Cardiac muscle cell (in vitro differentiated cells and primary cell): ENCODE data around the gene REV3L. TPM values are rescaled to one million over a fixed set of nuclear protein-coding genes. Genes with fewer than 3 reads are reported as not detected.

Source experiments
- DNase-seq, 2 donors: peaks; one replicate each; pipeline versions ENCODE4 v3.0.0 to v3.0.0-alpha.2; 2010 to 2017; ENCODE audit warnings: low read depth in 1 of 2, low spot score in 1 of 2
- H3K27ac ChIP-seq: fragments of 200-600 bp; sonication (generic); 2 replicates; pipeline ENCODE4 v1.5.1; 2016
- H3K27me3 ChIP-seq: fragments of 200-600 bp; sonication (generic); 2 replicates; pipeline ENCODE4 v1.6.0; 2016; ENCODE audit warnings: control low read depth
- H3K36me3 ChIP-seq: fragments of 200-600 bp; sonication (generic); 2 replicates; pipeline ENCODE4 v1.5.1; 2016; ENCODE audit warnings: control low read depth
- H3K4me1 ChIP-seq: fragments of 200-600 bp; sonication (generic); 2 replicates; pipeline ENCODE4 v1.8.1; 2017; ENCODE audit warnings: low read depth, mild to moderate bottlenecking, mixed run types
- H3K4me3 ChIP-seq: fragments of 200-600 bp; sonication (generic); 2 replicates; pipeline ENCODE4 v1.5.1; 2016; ENCODE audit warnings: mild to moderate bottlenecking
- H3K9me3 ChIP-seq: fragments of 200-600 bp; sonication (generic); 2 replicates; pipeline ENCODE4 v1.5.1; 2017; ENCODE audit warnings: low read depth, mild to moderate bottlenecking, control low read depth
- polyA plus RNA-seq: library from polyadenylated mRNA; unstranded; fragments of >200 nt; fragmentation: Nextera tagmentation; extraction: Ambion mirVana; gene quantifications from 2 replicates; pipeline ENCODE4 v1.2.1, GENCODE V29; 2016
- total RNA-seq: library from RNA; depleted of rRNA; stranded (reverse); fragments of >200 nt; gene quantifications from 2 replicates; pipeline ENCODE4 v1.2.3, GENCODE V29; 2016
- TF ChIP-seq, protein P1 (sequence below): IDR thresholded peaks from 2 replicates; pipeline ENCODE4 v1.5.1; 2012; ENCODE audit warnings: low read depth, mild to moderate bottlenecking, low read length

REV3L gene
- total and polyA plus RNA-seq, 2 experiments from 2014 or later: 18.1 to 23.3 TPM

DNA sequence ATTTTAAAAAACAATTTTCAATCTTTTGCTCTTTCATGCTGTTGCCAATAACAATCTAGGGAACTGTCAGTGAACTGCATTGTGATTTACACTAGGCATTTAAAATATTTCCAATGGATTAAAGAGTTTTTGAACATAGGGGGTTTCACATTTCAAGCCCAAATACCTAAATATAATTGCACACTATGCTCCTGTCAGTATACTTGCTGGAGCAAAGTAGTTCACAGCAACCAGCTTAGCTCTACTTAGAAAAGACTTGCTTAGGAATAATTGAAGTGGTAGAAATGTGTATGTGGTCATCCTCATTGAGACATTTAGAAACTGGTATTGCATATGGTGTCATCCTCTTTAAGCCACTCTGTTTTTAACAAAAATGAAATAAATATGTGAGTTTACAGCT lies 41.7 kb upstream of the REV3L start:
- Histone ChIP-seq H3K27me3 (no peaks in the 10 kb centered on the region), H3K27ac (no peak overlapping the region), H3K36me3 (no peaks in the 10 kb centered on the region), H3K9me3 (peaks cover 2% of the 10 kb centered on the region), H3K4me3 (no peak overlapping the region), H3K4me1 (peaks cover 7% of the 10 kb centered on the region)
- DNase-seq: no peak
- TF ChIP-seq, protein P1, sequence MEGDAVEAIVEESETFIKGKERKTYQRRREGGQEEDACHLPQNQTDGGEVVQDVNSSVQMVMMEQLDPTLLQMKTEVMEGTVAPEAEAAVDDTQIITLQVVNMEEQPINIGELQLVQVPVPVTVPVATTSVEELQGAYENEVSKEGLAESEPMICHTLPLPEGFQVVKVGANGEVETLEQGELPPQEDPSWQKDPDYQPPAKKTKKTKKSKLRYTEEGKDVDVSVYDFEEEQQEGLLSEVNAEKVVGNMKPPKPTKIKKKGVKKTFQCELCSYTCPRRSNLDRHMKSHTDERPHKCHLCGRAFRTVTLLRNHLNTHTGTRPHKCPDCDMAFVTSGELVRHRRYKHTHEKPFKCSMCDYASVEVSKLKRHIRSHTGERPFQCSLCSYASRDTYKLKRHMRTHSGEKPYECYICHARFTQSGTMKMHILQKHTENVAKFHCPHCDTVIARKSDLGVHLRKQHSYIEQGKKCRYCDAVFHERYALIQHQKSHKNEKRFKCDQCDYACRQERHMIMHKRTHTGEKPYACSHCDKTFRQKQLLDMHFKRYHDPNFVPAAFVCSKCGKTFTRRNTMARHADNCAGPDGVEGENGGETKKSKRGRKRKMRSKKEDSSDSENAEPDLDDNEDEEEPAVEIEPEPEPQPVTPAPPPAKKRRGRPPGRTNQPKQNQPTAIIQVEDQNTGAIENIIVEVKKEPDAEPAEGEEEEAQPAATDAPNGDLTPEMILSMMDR: no peak

DNA sequence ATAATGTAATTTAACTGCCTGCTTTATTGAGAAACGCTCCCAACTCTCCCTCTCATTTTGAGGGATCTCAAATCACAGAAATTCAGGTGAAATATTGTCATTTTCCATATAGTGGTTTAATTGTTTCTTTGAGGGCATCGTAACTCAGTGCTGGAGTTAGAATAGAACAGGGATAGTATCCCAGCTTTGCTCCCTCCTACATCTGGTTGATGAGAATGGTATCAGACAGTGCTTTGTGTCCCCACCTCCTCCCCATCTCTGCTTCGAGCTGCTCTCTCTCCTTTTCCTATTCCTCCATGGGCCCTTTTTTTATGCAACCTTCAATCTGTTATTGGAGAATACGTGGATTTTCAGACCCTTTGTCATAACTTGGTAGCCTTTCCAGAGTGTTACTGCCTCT lies 41.2 kb upstream of the REV3L start:
- Histone ChIP-seq H3K4me1 (peaks cover 7% of the 10 kb centered on the region), H3K27me3 (no peaks in the 10 kb centered on the region), H3K27ac (no peak overlapping the region), H3K36me3 (no peaks in the 10 kb centered on the region), H3K4me3 (no peak overlapping the region), H3K9me3 (peaks cover 2% of the 10 kb centered on the region)
- DNase-seq: no peak
- TF ChIP-seq, protein P1: no peak

DNA sequence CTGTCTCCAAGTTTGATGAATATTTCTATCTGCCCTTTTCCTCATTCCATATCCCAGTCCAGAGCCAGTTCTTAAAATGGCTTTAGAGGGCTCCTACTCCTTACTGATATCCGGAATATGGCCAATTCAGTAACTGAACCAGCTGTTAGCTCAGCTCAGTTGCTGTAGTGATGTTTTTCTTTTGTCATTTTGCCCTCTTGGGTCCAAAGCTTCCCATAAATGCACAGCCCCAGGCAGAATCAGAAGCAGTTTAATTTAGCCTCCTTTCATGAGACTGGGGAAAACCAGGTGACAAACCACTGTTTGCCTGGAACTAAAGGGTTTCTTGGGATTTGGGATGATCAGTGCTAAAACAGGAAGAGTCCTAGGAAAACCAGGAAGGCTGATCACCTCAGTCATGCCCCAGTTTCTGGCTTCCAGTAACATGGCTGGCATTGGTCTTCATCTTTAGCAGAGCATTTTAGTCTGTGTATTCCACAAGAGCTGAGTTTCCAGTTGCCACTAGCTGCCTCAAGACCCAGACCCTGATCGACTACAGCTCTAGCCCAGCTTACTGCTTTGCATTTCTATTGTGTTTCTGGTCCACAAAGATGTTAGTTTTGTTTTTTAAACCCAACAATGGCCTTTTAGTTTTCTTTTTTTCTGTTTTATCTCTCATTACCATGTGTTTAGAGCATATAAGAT lies 40.6 kb upstream of the REV3L start:
- Histone ChIP-seq H3K36me3 (no peaks in the 10 kb centered on the region), H3K27ac (no peak overlapping the region)

DNA sequence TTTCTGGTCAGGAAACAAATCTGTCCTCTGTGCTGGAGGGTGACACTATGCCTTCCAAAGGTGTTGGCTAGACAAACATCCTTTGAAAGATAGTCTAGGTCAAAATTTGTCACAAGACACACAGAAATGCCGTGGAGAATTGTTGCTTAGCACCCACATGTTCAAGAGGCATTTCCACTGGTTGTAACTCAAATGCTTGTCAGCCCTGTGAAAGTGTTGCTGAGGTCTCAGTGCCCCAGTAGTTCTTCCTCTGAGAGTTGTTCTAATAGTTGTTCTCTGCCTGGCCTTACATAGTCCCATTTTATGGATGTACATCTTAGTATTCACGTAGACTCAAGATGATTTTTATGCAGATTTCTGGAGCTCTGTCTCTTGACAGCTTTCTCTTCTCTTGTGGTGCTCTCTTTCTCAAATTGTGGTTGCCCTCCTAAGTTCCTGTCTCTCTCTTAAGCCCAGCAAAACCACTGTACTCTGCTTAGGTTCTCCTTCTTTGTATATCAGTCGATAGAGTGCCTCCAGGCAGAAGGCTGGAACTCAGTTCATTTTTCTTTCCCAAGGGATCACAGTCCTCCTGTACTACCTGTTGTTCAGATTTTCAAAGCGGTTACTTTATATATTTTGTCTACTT lies 39.5 kb upstream of the REV3L start:
- H3K36me3 ChIP-seq: no peaks in the 10 kb centered on the region
- DNase-seq: no peak
- peaks cover 7% of the 10 kb centered on the region for H3K4me1 ChIP-seq
- TF ChIP-seq, protein P1: no peak
- no peaks in the 10 kb centered on the region for H3K27me3 ChIP-seq
- no peak overlapping the region for H3K27ac ChIP-seq
- H3K4me3 ChIP-seq: no peak overlapping the region
- no peaks in the 10 kb centered on the region for H3K9me3 ChIP-seq

More for the DNA sequence above, 40.6 kb upstream of the REV3L start:
- DNase-seq: no peak
- TF ChIP-seq, protein P1: no peak
- Histone ChIP-seq H3K27me3 (no peaks in the 10 kb centered on the region), H3K4me3 (no peak overlapping the region), H3K9me3 (no peaks in the 10 kb centered on the region), H3K4me1 (peaks cover 7% of the 10 kb centered on the region)

DNA sequence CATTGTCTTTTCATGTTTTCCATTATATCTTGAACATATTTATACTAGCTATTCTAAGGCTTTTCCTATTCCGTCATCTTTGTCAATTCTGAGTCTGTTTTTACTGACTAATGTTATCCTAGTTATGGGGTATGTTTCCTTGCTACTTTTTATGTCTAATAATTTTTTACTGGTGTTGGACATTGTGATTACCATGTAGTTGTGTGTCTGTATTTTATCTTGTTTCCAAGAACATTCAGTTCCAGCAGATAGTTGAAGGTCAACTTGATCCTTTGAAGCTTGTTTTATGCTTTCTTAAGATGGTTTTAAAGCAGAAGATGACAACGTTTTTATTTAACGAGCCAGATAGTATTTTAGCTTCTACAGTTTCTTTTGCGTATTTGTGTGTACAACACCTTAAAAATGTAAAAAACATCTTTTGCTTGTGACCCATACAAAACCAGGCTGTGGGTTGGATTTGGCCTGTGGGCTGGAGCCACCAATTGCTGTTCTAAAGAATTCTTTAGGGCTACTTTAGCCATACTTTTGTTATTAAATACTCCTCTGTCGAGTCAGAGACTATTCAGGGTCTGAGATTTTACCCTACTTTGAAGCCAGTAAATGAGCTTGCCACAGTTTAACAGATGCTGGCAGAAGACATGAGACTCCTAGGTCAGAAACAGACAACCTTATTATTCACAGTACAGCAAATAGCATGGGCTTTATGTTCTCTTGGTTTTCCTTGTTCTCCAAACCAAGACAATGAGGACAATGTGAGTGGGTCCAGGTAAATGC lies 38.7 kb upstream of the REV3L start:
- H3K36me3 ChIP-seq: no peaks in the 10 kb centered on the region
- no peaks in the 10 kb centered on the region for H3K9me3 ChIP-seq
- H3K4me3 ChIP-seq: no peak overlapping the region
- no peak for DNase-seq
- H3K27me3 ChIP-seq: no peaks in the 10 kb centered on the region
- H3K4me1 ChIP-seq: peaks cover 7% of the 10 kb centered on the region
- TF ChIP-seq, protein P1: no peak
- no peak overlapping the region for H3K27ac ChIP-seq
